Astrocyte of the spinal cord (primary cell): Measurements from ENCODE around the gene ST8SIA5.

Source experiments
- DNase-seq: peaks from one replicate; pipeline ENCODE4 v3.0.0; 2011; ENCODE audit warnings: low read depth, low spot score
- H3K4me3 ChIP-seq: 2 replicates; pipeline ENCODE4 v1.5.1; 2011; ENCODE audit warnings: low read depth, mild to moderate bottlenecking, low read length, moderate library complexity
- in situ Hi-C: cut with HindIII; loops from 2 replicates; pipeline ENCODE4 v1.10.0; 2017; ENCODE audit warnings: low sequenced_read_pairs
- TF ChIP-seq, protein P1 (sequence below): IDR thresholded peaks from 2 replicates; pipeline ENCODE4 v1.5.1; 2012; ENCODE audit warnings: low read depth, mild to moderate bottlenecking, low read length, inconsistent platforms

ST8SIA5 gene

DNA sequence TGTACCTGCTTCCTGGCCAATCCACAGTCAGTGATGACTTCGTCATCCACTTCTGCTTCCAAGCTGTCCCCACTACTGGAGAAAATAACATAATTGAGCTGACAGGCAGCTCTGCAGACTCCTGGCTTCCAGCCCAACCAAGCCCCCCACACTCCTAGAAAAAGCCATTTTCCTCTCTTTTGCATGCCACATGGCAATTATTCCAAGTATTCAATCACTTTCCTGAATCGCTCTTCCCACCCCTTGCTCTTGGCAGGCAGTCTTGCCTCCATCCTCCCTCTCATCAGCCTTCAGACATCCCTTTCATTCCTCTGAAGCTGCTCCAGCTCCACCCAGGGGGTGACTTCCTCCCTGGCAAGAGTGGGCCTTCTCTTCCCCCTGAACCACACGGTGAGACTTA, 14.3 kb upstream of the ST8SIA5 start:
- H3K4me3 ChIP-seq, result no peak overlapping the region
- in situ Hi-C loops, result no loop called here
- peak; percentile 16 for DNase-seq
- TF ChIP-seq, protein P1, sequence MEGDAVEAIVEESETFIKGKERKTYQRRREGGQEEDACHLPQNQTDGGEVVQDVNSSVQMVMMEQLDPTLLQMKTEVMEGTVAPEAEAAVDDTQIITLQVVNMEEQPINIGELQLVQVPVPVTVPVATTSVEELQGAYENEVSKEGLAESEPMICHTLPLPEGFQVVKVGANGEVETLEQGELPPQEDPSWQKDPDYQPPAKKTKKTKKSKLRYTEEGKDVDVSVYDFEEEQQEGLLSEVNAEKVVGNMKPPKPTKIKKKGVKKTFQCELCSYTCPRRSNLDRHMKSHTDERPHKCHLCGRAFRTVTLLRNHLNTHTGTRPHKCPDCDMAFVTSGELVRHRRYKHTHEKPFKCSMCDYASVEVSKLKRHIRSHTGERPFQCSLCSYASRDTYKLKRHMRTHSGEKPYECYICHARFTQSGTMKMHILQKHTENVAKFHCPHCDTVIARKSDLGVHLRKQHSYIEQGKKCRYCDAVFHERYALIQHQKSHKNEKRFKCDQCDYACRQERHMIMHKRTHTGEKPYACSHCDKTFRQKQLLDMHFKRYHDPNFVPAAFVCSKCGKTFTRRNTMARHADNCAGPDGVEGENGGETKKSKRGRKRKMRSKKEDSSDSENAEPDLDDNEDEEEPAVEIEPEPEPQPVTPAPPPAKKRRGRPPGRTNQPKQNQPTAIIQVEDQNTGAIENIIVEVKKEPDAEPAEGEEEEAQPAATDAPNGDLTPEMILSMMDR, result no peak

DNA sequence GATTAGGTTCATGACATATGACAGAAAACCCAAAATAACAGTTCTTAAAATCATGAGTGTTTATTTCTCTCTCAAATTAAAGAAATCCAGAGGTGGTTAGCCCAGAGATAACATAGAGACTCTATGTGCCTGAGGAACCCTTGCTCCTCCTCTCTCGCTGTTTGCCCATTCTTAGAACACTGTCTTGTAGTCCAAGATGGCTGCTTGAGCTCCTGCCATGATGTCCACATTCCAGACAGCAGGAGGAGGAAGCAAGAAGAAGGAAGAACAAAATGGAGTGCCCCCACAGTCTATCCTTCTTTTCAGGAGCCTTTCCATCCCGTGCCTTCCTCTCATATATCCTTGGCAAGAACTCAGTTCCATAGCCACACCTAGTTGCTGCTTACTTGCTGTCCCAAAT, 13.9 kb upstream of the ST8SIA5 start:
- TF ChIP-seq, protein P1, result no peak
- in situ Hi-C loops, result no loop called here
- no peak overlapping the region for H3K4me3 ChIP-seq
- DNase-seq, result no peak

DNA sequence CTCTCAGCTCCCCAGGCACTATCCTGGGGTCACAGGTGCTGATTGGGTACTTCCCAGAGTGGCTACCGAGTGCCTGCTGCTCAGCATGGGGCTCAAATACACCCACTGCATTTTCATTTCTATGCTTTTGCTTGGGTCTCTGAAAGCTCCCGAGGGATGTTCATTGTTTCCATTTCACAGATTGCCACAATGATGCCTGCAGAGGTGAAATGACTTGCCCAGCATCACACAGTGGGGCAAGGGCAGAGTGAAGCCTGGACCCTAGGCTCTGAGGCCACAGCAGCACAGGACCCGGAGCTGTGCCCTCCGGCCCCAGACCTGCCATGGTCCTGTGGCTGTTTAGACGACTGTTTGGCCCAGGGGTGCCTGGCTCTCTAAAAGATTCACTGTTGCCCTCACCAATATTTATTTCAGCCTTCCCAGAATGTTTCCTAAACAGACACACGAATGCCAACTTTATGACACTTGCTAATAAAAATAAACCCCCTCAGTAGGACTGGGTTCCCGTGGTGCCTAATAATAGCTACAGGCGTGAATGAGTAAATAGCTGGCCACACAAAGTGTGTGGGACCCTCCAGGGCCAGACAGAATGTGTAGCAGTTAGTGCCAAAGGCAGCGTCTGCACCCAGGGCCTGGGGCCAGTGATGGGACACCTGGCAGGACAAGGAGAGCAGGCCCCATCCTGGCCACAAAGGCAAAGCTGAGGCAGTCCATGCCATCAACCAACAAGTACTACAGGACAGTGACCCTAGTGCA, 11.5 kb upstream of the ST8SIA5 start:
- in situ Hi-C loops, result no loop called here
- TF ChIP-seq, protein P1, result no peak

DNA sequence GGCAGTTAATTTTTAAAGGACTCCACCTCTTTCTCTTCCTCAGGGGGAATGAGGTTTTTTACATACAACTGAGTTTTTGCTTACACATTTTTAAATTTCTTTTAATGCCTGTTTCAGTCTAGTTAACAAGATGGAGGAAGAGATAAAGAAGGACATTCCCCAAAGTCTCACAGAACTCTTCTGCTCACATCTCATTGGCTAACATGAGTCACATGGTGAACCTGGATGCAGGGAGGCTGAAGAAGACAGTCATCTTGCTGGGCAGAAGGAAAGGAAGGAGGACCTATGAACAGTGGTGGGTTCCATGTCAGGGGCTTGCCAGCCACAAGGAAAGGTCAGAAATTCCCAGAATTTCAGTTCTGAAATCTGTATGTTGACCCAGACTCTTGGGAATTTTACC, 10.4 kb upstream of the ST8SIA5 start:
- H3K4me3 ChIP-seq, result no peak overlapping the region
- in situ Hi-C loops, result no loop called here
- no peak for DNase-seq
- TF ChIP-seq, protein P1, result no peak

More for the DNA sequence above, 11.5 kb upstream of the ST8SIA5 start:
- DNase-seq, result no peak
- H3K4me3 ChIP-seq, result no peak overlapping the region

DNA sequence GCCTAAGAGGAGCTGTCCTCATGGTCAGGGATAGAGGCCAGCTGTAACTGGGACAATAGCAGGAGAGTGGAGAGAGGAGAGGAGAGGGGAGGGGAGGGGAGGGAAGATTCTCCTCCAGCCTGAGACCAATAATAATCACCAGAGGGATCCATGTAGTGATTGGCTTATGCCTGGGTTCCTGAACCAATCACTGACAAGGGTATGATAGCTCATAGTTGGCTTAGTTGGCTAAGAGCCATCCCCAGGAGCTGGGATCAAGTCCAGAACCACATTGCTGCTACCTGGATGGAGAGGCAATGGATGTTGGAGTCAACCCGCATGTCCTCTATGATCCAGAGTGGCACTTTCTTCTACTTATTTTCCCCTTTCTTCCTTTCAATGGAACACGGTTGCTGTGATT, 7.7 kb upstream of the ST8SIA5 start:
- H3K4me3 ChIP-seq, result no peak overlapping the region
- TF ChIP-seq, protein P1, result no peak
- no peak for DNase-seq
- in situ Hi-C loops, result no loop called here

DNA sequence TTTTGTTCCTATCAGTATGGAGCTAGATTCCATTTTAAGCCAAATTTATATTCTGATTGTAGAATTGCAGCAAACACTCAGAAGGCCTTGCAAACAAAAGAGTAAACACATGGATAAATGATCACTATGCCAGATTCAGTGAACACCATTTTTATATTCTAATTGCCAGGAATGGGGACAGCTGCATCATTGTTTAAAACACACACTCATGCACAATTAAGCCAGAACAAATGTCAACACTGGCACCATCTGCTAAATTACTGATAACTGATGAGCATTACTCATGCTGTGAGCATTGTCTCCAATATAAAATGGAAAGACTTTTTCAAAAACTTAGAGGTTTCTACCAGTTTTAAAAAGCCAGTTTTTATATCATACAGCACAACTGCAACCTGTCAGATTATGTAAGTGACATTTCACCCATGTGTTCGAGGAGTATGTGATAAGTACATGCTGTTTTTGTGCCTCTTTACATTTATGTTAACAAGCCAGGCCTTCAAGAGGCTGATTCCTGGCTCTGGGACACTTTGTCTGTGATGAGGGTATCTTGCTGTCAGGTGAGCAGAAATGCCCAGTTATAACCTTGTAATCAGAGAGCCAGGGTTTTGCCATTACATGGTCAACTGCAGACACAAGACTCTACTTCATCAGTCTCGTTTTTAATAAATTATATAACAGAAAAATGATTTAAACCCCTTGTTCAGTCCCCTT, 4.4 kb upstream of the ST8SIA5 start:
- no peak for DNase-seq
- in situ Hi-C loops, result no loop called here
- H3K4me3 ChIP-seq, result no peak overlapping the region
- TF ChIP-seq, protein P1, result no peak
